Hepatocyte (in vitro differentiated cells): ENCODE measurements around the gene ZBTB7C. TPM values are rescaled to one million over a fixed set of nuclear protein-coding genes. Genes with fewer than 3 reads are reported as not detected.

Experiments
- DNase-seq: peaks from one replicate; pipeline ENCODE4 v3.0.0-alpha.2; 2016; ENCODE audit warnings: low spot score
- H2AFZ ChIP-seq: fragments of 200-600 bp; sonication (generic); 2 replicates; pipeline ENCODE4 v1.6.0; 2016; ENCODE audit warnings: antibody characterized with exemption, mild to moderate bottlenecking
- H3K27ac ChIP-seq: fragments of 200-600 bp; sonication (generic); 2 replicates; pipeline ENCODE4 v1.5.1; 2016; ENCODE audit warnings: mild to moderate bottlenecking
- H3K27me3 ChIP-seq: fragments of 200-600 bp; sonication (generic); 2 replicates; pipeline ENCODE4 v1.6.1; 2016
- H3K36me3 ChIP-seq: fragments of 200-600 bp; sonication (generic); replicated peaks from 2 replicates; pipeline ENCODE4 v1.5.1; 2016; ENCODE audit warnings: low read depth; ENCODE audit not compliant: insufficient read depth
- H3K4me1 ChIP-seq: fragments of 200-600 bp; sonication (generic); 2 replicates; pipeline ENCODE4 v1.5.1; 2016; ENCODE audit warnings: mild to moderate bottlenecking, moderate library complexity; ENCODE audit not compliant: insufficient read depth
- H3K4me2 ChIP-seq: fragments of 200-600 bp; sonication (generic); 2 replicates; pipeline ENCODE4 v1.6.0; 2016
- H3K4me3 ChIP-seq: fragments of 200-600 bp; sonication (generic); 2 replicates; pipeline ENCODE4 v1.5.1; 2016; ENCODE audit warnings: mild to moderate bottlenecking
- H3K79me2 ChIP-seq: fragments of 200-600 bp; sonication (generic); 2 replicates; pipeline ENCODE4 v1.6.0; 2017; ENCODE audit warnings: mild to moderate bottlenecking
- H3K9me2 ChIP-seq: fragments of 200-600 bp; sonication (generic); replicated peaks from 2 replicates; pipeline ENCODE4 v1.6.0; 2017; ENCODE audit warnings: mild to moderate bottlenecking; ENCODE audit not compliant: insufficient read depth
- H3K9me3 ChIP-seq: fragments of 200-600 bp; sonication (generic); 2 replicates; pipeline ENCODE4 v1.5.1; 2016; ENCODE audit warnings: low read depth, mild to moderate bottlenecking
- H4K20me1 ChIP-seq: fragments of 200-600 bp; sonication (generic); 2 replicates; pipeline ENCODE4 v1.6.0; 2016; ENCODE audit warnings: mild to moderate bottlenecking; ENCODE audit not compliant: insufficient read depth, poor library complexity, severe bottlenecking
- CTCF ChIP-seq: fragments of 200-600 bp; sonication (generic); IDR thresholded peaks from 2 replicates; pipeline ENCODE4 v1.5.1; 2016; ENCODE audit warnings: antibody characterized with exemption, mild to moderate bottlenecking; ENCODE audit not compliant: poor library complexity
- EZH2 ChIP-seq: fragments of 200-600 bp; sonication (generic); IDR thresholded peaks from 2 replicates; pipeline ENCODE4 v1.6.1; 2016; ENCODE audit warnings: antibody characterized with exemption, mild to moderate bottlenecking, borderline replicate concordance
- EZH2phosphoT487 ChIP-seq: fragments of 200-600 bp; sonication (generic); IDR thresholded peaks from one replicate; pipeline ENCODE4 v1.6.1; 2018; ENCODE audit warnings: antibody characterized with exemption, mild to moderate bottlenecking, low read depth, moderate library complexity; ENCODE audit not compliant: unreplicated experiment, severe bottlenecking
- WGBS: methylation state at CpG from one replicate; pipeline ENCODE4 v1.1.6; 2016; ENCODE audit warnings: low lambda C conversion rate; ENCODE audit errors: missing lambda C conversion rate; 5-methylcytosine and 5-hydroxymethylcytosine counted together
- polyA plus RNA-seq: library from polyadenylated mRNA; unstranded; fragments of >200 nt; fragmentation: Nextera tagmentation; extraction: Ambion mirVana; gene quantifications from 2 replicates; pipeline ENCODE4 v1.2.1, GENCODE V29; 2016
- total RNA-seq: library from RNA; depleted of rRNA; stranded (reverse); fragments of >200 nt; gene quantifications from 2 replicates; pipeline ENCODE4 v1.2.3, GENCODE V29; 2014

ZBTB7C gene
- total and polyA plus RNA-seq, 2 experiments from 2014 or later: 0.70 to 1.0 TPM

- no peaks in the 10 kb centered on the region for H3K9me3 ChIP-seq
- no peak overlapping the region for H3K27ac ChIP-seq
- TF ChIP-seq EZH2 (no peak), CTCF (no peak), EZH2phosphoT487 (no peak)
- no peaks in the 10 kb centered on the region for H4K20me1 ChIP-seq
- no peak for DNase-seq
- no peaks in the 10 kb centered on the region for H3K27me3 ChIP-seq
- no peaks in the 10 kb centered on the region for H3K36me3 ChIP-seq
- H3K4me2 ChIP-seq: no peak overlapping the region
- H3K4me3 ChIP-seq: no peak overlapping the region
- H3K9me2 ChIP-seq: no peaks in the 10 kb centered on the region
- no peaks in the 10 kb centered on the region for H3K79me2 ChIP-seq
- no peaks in the 10 kb centered on the region for H3K4me1 ChIP-seq
- 76% methylated on average over 5 of the region's 5 CpGs for WGBS
- no peak overlapping the region for H2AFZ ChIP-seq
Measured at GRCh38 chr18:48031641-48032040, 377.5 kb downstream of the ZBTB7C start.

GRCh38 chr18:48030616-48031480, 378.3 kb downstream of the ZBTB7C start:
- H2AFZ ChIP-seq: no peak overlapping the region
- H3K4me3 ChIP-seq: no peak overlapping the region
- no peaks in the 10 kb centered on the region for H3K4me1 ChIP-seq
- 75% methylated on average over 4 of the region's 4 CpGs for WGBS
- no peak overlapping the region for H3K4me2 ChIP-seq
- H3K27me3 ChIP-seq: no peaks in the 10 kb centered on the region
- no peaks in the 10 kb centered on the region for H3K9me2 ChIP-seq
- peak; percentile 85 for TF ChIP-seq CTCF
- no peak for TF ChIP-seq EZH2
- TF ChIP-seq EZH2phosphoT487: no peak
- H3K9me3 ChIP-seq: no peaks in the 10 kb centered on the region
- no peak overlapping the region for H3K27ac ChIP-seq
- H4K20me1 ChIP-seq: no peaks in the 10 kb centered on the region
- no peaks in the 10 kb centered on the region for H3K79me2 ChIP-seq
- DNase-seq: peak; percentile 84
- no peaks in the 10 kb centered on the region for H3K36me3 ChIP-seq

DNA sequence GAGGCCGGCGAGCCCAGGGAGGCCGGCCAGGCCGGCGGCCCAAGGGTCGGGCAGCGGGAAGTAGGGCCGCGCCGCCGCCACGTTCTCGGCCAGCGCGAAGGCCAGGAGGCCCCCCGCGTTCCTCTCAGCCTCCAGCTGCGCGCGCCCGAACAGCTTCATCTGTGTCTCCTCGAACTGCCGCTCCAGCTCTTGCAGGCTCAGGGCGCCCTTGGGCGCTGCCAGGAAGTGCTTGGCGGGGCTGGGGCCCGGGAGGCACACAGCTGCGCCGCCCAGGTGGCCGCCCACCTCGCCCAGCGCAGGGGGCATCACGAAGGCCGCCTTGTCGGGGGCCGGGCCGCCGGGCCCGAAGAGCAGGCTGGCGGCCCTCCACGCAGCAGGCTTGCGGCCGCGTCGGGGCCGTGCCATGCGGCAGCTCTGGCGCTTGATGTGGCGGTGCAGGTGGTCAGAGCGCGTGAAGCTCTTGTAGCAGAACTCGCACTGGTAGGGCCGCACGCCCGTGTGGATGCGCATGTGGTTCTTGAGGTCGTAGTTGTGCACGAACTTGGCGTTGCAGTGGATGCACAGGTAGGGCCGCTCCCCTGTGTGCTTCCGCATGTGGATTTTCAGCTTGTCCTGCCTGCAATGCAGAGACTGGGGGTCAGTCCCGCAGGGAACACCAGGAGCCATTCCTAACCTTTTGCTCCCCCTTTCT, 379.7 kb downstream of the ZBTB7C start:
- Histone ChIP-seq H3K27me3 (no peaks in the 10 kb centered on the region), H3K79me2 (no peaks in the 10 kb centered on the region), H3K4me1 (no peaks in the 10 kb centered on the region), H3K9me2 (no peaks in the 10 kb centered on the region), H3K9me3 (no peaks in the 10 kb centered on the region), H2AFZ (no peak overlapping the region), H3K36me3 (no peaks in the 10 kb centered on the region), H3K4me3 (no peak overlapping the region), H3K27ac (no peak overlapping the region), H3K4me2 (no peak overlapping the region), H4K20me1 (no peaks in the 10 kb centered on the region)
- DNase-seq: no peak
- WGBS: 96% methylated on average over 50 of the region's 62 CpGs
- TF ChIP-seq EZH2phosphoT487 (no peak), CTCF (no peak), EZH2 (no peak)
